Keratinocyte (primary cell): ENCODE data around the gene JAM3. TPM values are rescaled to one million over a fixed set of nuclear protein-coding genes. Genes with fewer than 3 reads are reported as not detected.

Experiments
- DNase-seq: peaks from one replicate; pipeline ENCODE4 v3.0.0-alpha.2; 2011; ENCODE audit warnings: low read depth, missing footprints, low spot score
- FAIRE-seq: peaks from 2 replicates; lab custom pipeline; 2011; peaks lifted over from hg19 to GRCh38; lab: Jason Lieb, UNC
- H2AFZ ChIP-seq: 2 replicates; pipeline ENCODE4 v1.6.0; 2012; ENCODE audit warnings: low read length, control low read depth, inconsistent platforms; ENCODE audit not compliant: control insufficient read depth
- H3K27ac ChIP-seq: 2 replicates; pipeline ENCODE4 v1.5.1; 2011; ENCODE audit warnings: low read length; ENCODE audit not compliant: control insufficient read depth, insufficient read depth
- H3K27me3 ChIP-seq: 3 replicates; pipeline ENCODE4 v1.6.0; 2011; ENCODE audit warnings: low read length; ENCODE audit not compliant: control insufficient read depth, insufficient read depth; ENCODE audit errors: extremely low read depth
- H3K36me3 ChIP-seq, 2 experiments: 2 replicates in 1 of 2; 3 replicates in 1 of 2; pipeline ENCODE4 v1.5.1; 2011; ENCODE audit warnings: low read length in 2 of 2, mild to moderate bottlenecking in 1 of 2; ENCODE audit not compliant: control insufficient read depth in 2 of 2, insufficient read depth in 2 of 2; ENCODE audit errors: extremely low read depth in 1 of 2
- H3K4me1 ChIP-seq: 3 replicates; pipeline ENCODE4 v1.5.1; 2011; ENCODE audit warnings: low read length; ENCODE audit not compliant: control insufficient read depth, insufficient read depth; ENCODE audit errors: extremely low read depth
- H3K4me2 ChIP-seq: 3 replicates; pipeline ENCODE4 v1.6.0; 2011; ENCODE audit warnings: low read depth, low read length; ENCODE audit not compliant: control insufficient read depth, insufficient read depth; ENCODE audit errors: extremely low read depth
- H3K4me3 ChIP-seq, 3 experiments: fragments of 200-600 bp in 1 of 3; sonication (generic) in 1 of 3; 2 replicates in 2 of 3; 3 replicates in 1 of 3; pipeline ENCODE4 v1.5.1; 2011 to 2016; ENCODE audit warnings: low read length in 3 of 3, mild to moderate bottlenecking in 3 of 3, control low read depth in 2 of 3, inconsistent platforms in 1 of 3, low read depth in 1 of 3, mixed read lengths in 1 of 3, mixed run types in 1 of 3, moderate library complexity in 1 of 3; ENCODE audit not compliant: control insufficient read depth in 2 of 3, insufficient read depth in 2 of 3; ENCODE audit errors: extremely low read depth in 1 of 3
- H3K79me2 ChIP-seq: 2 replicates; pipeline ENCODE4 v1.6.0; 2012; ENCODE audit warnings: low read length; ENCODE audit not compliant: control insufficient read depth, insufficient read depth
- H3K9ac ChIP-seq: 3 replicates; pipeline ENCODE4 v1.6.0; 2011; ENCODE audit warnings: low read length; ENCODE audit not compliant: control insufficient read depth, insufficient read depth; ENCODE audit errors: extremely low read depth
- H3K9me1 ChIP-seq: 3 replicates; pipeline ENCODE4 v1.6.0; 2011; ENCODE audit warnings: low read length; ENCODE audit not compliant: control insufficient read depth, insufficient read depth; ENCODE audit errors: extremely low read depth
- H3K9me3 ChIP-seq: 2 replicates; pipeline ENCODE4 v1.5.1; 2012; ENCODE audit warnings: low read depth, low read length; ENCODE audit not compliant: control insufficient read depth
- H4K20me1 ChIP-seq: 3 replicates; pipeline ENCODE4 v1.6.0; 2011; ENCODE audit warnings: low read length; ENCODE audit not compliant: control insufficient read depth, insufficient read depth; ENCODE audit errors: extremely low read depth
- CTCF ChIP-seq, 3 experiments: IDR thresholded peaks in 1 of 3; conservative IDR thresholded peaks in 1 of 3; optimal IDR thresholded peaks in 1 of 3; 2 replicates in 2 of 3; 3 replicates in 1 of 3; pipeline versions ENCODE3 to v1.5.1; 2011; ENCODE audit warnings: low read length in 3 of 3, mild to moderate bottlenecking in 3 of 3, moderate library complexity in 2 of 3, control low read depth in 1 of 3, inconsistent platforms in 1 of 3; ENCODE audit not compliant: insufficient read depth in 2 of 3; ENCODE audit errors: extremely low read depth in 1 of 3
- EZH2 ChIP-seq: IDR thresholded peaks from one replicate; pipeline ENCODE4 v1.6.1; 2012; ENCODE audit warnings: inconsistent platforms, mild to moderate bottlenecking, low read length, moderate library complexity
- dilution Hi-C: fragments of 300-500 bp; cut with MboI; formaldehyde crosslinking; loops from one replicate; pipeline ENCODE4 v1.7.0; 2020; ENCODE audit warnings: low sequenced_read_pairs; ENCODE audit not compliant: extremely low pct_ligation_motif_present
- polyA plus RNA-seq, 5 experiments: library from polyadenylated mRNA; depleted of rRNA in 3 of 5; stranded (reverse) in 3 of 5; stranded (forward) in 1 of 5; unstranded in 1 of 5; fragments of >200 nt; gene quantifications; 1 replicate in 1 of 5; 2 replicates in 3 of 5; 3 replicates in 1 of 5; pipeline versions ENCODE4 v1.2.1 to v1.2.3, GENCODE V29; 2011 to 2012; ENCODE audit warnings: missing spikeins in 2 of 5, low read depth in 1 of 5, low replicate concordance in 1 of 5

JAM3 gene
- polyA plus RNA-seq, 1 donor (not counting 4 experiments of a cell fraction or from before 2014, with no cell fraction given): 11.4 TPM

- H3K4me2 ChIP-seq: no peak overlapping the region
- H3K27ac ChIP-seq: no peak overlapping the region
- H3K79me2 ChIP-seq: no peaks in the 10 kb centered on the region
- H3K4me1 ChIP-seq: no peaks in the 10 kb centered on the region
- H3K36me3 ChIP-seq: peaks cover 15 to 28% of the 10 kb centered on the region in 2 experiments
- dilution Hi-C loops: no loop called here
- no peak overlapping the region for H3K4me3 ChIP-seq
- H4K20me1 ChIP-seq: no peaks in the 10 kb centered on the region
- no peaks in the 10 kb centered on the region for H3K9me3 ChIP-seq
- no peak overlapping the region for H3K9ac ChIP-seq
- H3K27me3 ChIP-seq: no peaks in the 10 kb centered on the region
- FAIRE-seq (no peak), DNase-seq (no peak)
- H3K9me1 ChIP-seq: no peaks in the 10 kb centered on the region
- no peak overlapping the region for H2AFZ ChIP-seq
- TF ChIP-seq EZH2 (no peak), CTCF (optimal IDR thresholded peaks at IDR 0.05 in 1 of 3, IDR thresholded peaks at IDR 0.05 in 1 of 3, conservative IDR thresholded peaks at IDR 0.05 in 1 of 3; ENCODE audit: extremely low read depth in 1 of 3, insufficient read depth in 2 of 3, low read length in 3 of 3) (no peak)
These were observed 107.4 kb downstream of the JAM3 start for GRCh38 chr11:134176284-134176683.

GRCh38 chr11:134178032-134178674 lies 109.3 kb downstream of the JAM3 start:
- no peak for TF ChIP-seq EZH2
- no peak for TF ChIP-seq CTCF (optimal IDR thresholded peaks at IDR 0.05 in 1 of 3, IDR thresholded peaks at IDR 0.05 in 1 of 3, conservative IDR thresholded peaks at IDR 0.05 in 1 of 3; ENCODE audit: extremely low read depth in 1 of 3, insufficient read depth in 2 of 3, low read length in 3 of 3)
- no peaks in the 10 kb centered on the region for H3K27me3 ChIP-seq
- H3K27ac ChIP-seq: no peak overlapping the region
- peaks cover 8% of the 10 kb centered on the region for H3K4me1 ChIP-seq
- no peak overlapping the region for H2AFZ ChIP-seq
- H4K20me1 ChIP-seq: no peaks in the 10 kb centered on the region
- H3K9me1 ChIP-seq: no peaks in the 10 kb centered on the region
- dilution Hi-C loops: no loop called here
- DNase-seq (no peak), FAIRE-seq (no peak)
- no peaks in the 10 kb centered on the region for H3K79me2 ChIP-seq
- no peak overlapping the region for H3K4me2 ChIP-seq
- no peak overlapping the region for H3K4me3 ChIP-seq
- peaks cover 13 to 26% of the 10 kb centered on the region in 2 experiments for H3K36me3 ChIP-seq
- no peaks in the 10 kb centered on the region for H3K9me3 ChIP-seq
- H3K9ac ChIP-seq: no peak overlapping the region
